SK-N-SH treated with all-trans-retinoic acid at 6 μM for 48 hours (cell line): ENCODE measurements around the gene APOA1.
A peak's percentile ranks its signal among the peaks of the same experiment; 100 is the strongest.

Experiments
- ATAC-seq: fragments of 200-7000 bp; cut with Tn5 transposase; 3 replicates; pipeline ENCODE4 v1.9.1; 2020; ENCODE audit warnings: mild to moderate bottlenecking, moderate library complexity
- ARNTL ChIP-seq: fragments of 450-650 bp; formaldehyde crosslinking; IDR thresholded peaks from 2 replicates; pipeline ENCODE4 v1.5.0; 2020; ENCODE audit warnings: low read depth, mild to moderate bottlenecking, moderate library complexity, borderline replicate concordance
- BACH2 ChIP-seq: fragments of 250-450 bp; sonication (Bioruptor Pico); IDR thresholded peaks from 2 replicates; pipeline ENCODE4 v1.9.0; 2021; ENCODE audit warnings: mild to moderate bottlenecking, borderline replicate concordance
- CSDC2 ChIP-seq: fragments of 250-450 bp; sonication (Bioruptor Pico); IDR thresholded peaks from 2 replicates; pipeline ENCODE4 v1.5.0; 2020; ENCODE audit warnings: mild to moderate bottlenecking, moderate library complexity
- ESRRG ChIP-seq: fragments of 250-450 bp; sonication (Bioruptor Pico); IDR thresholded peaks from 2 replicates; pipeline ENCODE4 v1.6.1; 2021; ENCODE audit warnings: mild to moderate bottlenecking
- GLIS3 ChIP-seq: fragments of 250-450 bp; sonication (Bioruptor Pico); IDR thresholded peaks from 2 replicates; pipeline ENCODE4 v1.5.0; 2020; ENCODE audit warnings: mild to moderate bottlenecking, moderate library complexity
- ISL1 ChIP-seq: fragments of 250-450 bp; sonication (Bioruptor Pico); IDR thresholded peaks from 2 replicates; pipeline ENCODE4 v2.1.2; 2022; ENCODE audit warnings: mild to moderate bottlenecking, moderate library complexity
- PPARA ChIP-seq: fragments of 250-450 bp; sonication (Bioruptor Pico); IDR thresholded peaks from 2 replicates; pipeline ENCODE4 v1.5.0; 2020; ENCODE audit warnings: mild to moderate bottlenecking, borderline replicate concordance
- SNAI2 ChIP-seq: fragments of 250-450 bp; sonication (Bioruptor Pico); IDR thresholded peaks from 2 replicates; pipeline ENCODE4 v1.5.0; 2020; ENCODE audit warnings: mild to moderate bottlenecking, moderate library complexity
- TCF4 ChIP-seq: fragments of 250-450 bp; sonication (Bioruptor Pico); IDR thresholded peaks from 2 replicates; pipeline ENCODE4 v1.8.0; 2021; ENCODE audit warnings: mild to moderate bottlenecking, moderate library complexity, borderline replicate concordance
- TOX ChIP-seq: fragments of 250-450 bp; sonication (Bioruptor Pico); IDR thresholded peaks from 2 replicates; pipeline ENCODE4 v1.8.0; 2021; ENCODE audit warnings: mild to moderate bottlenecking, moderate library complexity, borderline replicate concordance
- ZC3H10 ChIP-seq: fragments of 250-450 bp; sonication (Bioruptor Pico); IDR thresholded peaks from 2 replicates; pipeline ENCODE4 v1.5.1; 2021; ENCODE audit warnings: mild to moderate bottlenecking, moderate library complexity
- ZFP3 ChIP-seq: fragments of 250-450 bp; sonication (Bioruptor Pico); IDR thresholded peaks from 2 replicates; pipeline ENCODE4 v1.5.0; 2020; ENCODE audit warnings: mild to moderate bottlenecking, moderate library complexity
- ZFP30 ChIP-seq: fragments of 450-650 bp; formaldehyde crosslinking; IDR thresholded peaks from 2 replicates; pipeline ENCODE4 v1.5.0; 2022; ENCODE audit warnings: mild to moderate bottlenecking, moderate library complexity
- ZNF70 ChIP-seq: fragments of 450-650 bp; formaldehyde crosslinking; IDR thresholded peaks from 2 replicates; pipeline ENCODE4 v1.5.0; 2020; ENCODE audit warnings: mild to moderate bottlenecking, moderate library complexity
- ZNF8 ChIP-seq: fragments of 450-650 bp; formaldehyde crosslinking; IDR thresholded peaks from 2 replicates; pipeline ENCODE4 v1.5.0; 2020; ENCODE audit warnings: mild to moderate bottlenecking, moderate library complexity
- TF ChIP-seq, protein P1 (sequence below): fragments of 250-450 bp; sonication (Bioruptor Pico); IDR thresholded peaks from 2 replicates; pipeline ENCODE4 v1.5.1; 2020; ENCODE audit warnings: low read depth, mild to moderate bottlenecking, moderate library complexity
- TF ChIP-seq, protein P2 (sequence below): fragments of 250-450 bp; sonication (Bioruptor Pico); IDR thresholded peaks from 2 replicates; pipeline ENCODE4 v1.5.1; 2021; ENCODE audit warnings: mild to moderate bottlenecking, moderate library complexity
- TF ChIP-seq, protein P3 (sequence below): fragments of 250-450 bp; sonication (Bioruptor Pico); IDR thresholded peaks from 2 replicates; pipeline ENCODE4 v1.8.0; 2020; ENCODE audit warnings: mild to moderate bottlenecking, moderate library complexity, borderline replicate concordance
- TF ChIP-seq, protein P4 (sequence below): fragments of 250-450 bp; sonication (Bioruptor Pico); IDR thresholded peaks from 2 replicates; pipeline ENCODE4 v1.5.0; 2020; ENCODE audit warnings: mild to moderate bottlenecking, moderate library complexity
- TF ChIP-seq, protein P5 (sequence below): fragments of 250-450 bp; sonication (Bioruptor Pico); IDR thresholded peaks from 2 replicates; pipeline ENCODE4 v1.8.0; 2021; ENCODE audit warnings: low read depth, mild to moderate bottlenecking, moderate library complexity, borderline replicate concordance

Gene APOA1

DNA sequence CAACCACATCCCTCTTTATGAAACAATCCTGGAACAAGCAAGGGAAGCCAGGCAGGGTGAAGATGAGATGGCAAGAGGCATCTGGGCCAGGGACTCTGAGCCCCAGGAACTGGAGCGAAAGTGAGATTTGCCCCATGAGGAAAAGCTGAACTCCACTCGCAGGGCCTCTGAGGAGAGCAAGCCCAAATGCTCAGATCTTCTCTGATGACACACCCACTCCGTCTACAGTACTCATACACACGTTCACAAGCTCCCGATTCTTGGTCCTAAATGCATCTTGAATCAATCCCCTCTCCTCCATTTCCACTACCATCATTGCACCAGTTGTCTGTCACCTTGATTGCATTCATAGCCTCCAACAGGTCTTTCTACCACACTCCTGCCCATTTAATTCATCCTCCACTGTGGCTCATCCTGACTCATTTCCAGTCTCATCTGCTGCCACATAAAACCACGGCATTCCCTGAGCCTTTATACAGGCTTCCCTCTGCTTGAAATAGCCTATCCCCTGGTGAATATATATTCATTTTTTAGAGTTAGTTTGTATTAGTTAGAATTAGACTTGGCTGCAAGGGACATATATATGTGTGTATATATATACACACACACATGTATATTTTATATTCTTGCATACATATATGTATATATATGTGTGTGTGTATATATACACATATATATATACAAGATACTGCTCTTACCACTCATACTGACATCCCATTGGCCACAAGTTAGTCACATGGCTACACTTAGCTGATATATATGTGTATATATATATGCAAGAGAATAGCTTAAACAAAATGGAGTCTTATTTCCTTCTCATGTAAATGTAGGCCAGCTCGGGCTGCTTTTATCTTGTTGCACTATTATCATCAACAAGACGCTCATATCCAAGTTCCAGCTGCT, 44.3 kb downstream of the APOA1 start:
- TF ChIP-seq PPARA (CRISPR knock-in tag) = no peak
- no peak for TF ChIP-seq ZFP3 (CRISPR knock-in tag)
- TF ChIP-seq, protein P1, sequence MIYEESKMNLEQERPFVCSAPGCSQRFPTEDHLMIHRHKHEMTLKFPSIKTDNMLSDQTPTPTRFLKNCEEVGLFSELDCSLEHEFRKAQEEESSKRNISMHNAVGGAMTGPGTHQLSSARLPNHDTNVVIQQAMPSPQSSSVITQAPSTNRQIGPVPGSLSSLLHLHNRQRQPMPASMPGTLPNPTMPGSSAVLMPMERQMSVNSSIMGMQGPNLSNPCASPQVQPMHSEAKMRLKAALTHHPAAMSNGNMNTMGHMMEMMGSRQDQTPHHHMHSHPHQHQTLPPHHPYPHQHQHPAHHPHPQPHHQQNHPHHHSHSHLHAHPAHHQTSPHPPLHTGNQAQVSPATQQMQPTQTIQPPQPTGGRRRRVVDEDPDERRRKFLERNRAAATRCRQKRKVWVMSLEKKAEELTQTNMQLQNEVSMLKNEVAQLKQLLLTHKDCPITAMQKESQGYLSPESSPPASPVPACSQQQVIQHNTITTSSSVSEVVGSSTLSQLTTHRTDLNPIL (CRISPR knock-in tag) = no peak
- no peak for TF ChIP-seq BACH2 (CRISPR knock-in tag)
- no peak for TF ChIP-seq GLIS3 (CRISPR knock-in tag)
- no peak for TF ChIP-seq ZNF70 (CRISPR knock-in tag)
- TF ChIP-seq ZC3H10 (CRISPR knock-in tag) = no peak
- TF ChIP-seq ZFP30 (CRISPR knock-in tag) = no peak
- TF ChIP-seq ISL1 (CRISPR knock-in tag) = no peak
- no peak for TF ChIP-seq ARNTL (CRISPR knock-in tag)
- no peak for TF ChIP-seq TOX (CRISPR knock-in tag)
- TF ChIP-seq ZNF8 (CRISPR knock-in tag) = no peak
- TF ChIP-seq, all 23 proteins: peak for 0

DNA sequence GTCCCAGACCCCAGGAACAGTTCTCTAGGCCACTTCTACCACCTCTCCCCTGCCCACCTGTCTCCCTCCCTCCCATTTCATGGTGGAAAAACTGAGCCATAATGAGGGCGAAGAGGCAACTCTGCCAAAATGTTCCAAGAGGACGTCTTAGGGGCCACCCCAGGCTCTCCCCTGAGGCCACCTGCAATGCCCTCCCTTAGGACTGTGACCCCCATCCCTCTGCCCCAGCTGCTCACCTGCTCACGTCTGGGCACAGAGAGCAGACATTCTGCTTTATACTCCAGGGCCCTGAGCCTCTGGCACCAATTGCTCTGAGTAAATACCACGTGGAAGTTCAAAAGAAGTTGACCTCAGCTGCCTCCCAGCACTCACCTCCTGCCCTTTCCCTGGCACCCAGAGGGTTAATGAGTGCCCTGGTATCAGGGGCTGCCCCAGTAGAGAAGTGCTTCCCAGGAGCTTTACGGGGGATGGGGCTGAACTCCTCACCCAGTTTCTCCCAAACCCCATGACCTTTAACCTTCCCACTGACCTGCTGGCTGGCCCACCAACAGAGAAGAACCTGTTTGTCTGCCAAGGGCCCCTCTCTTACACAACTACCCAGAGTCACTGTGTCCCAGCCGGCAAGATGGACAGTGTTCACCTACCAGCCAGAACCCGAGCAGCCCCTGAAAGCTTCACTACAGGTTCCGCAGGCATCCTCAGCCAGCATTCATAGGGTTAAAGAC, 45.1 kb downstream of the APOA1 start:
- TF ChIP-seq GLIS3 (CRISPR knock-in tag) = no peak
- TF ChIP-seq ZFP3 (CRISPR knock-in tag) = no peak
- TF ChIP-seq ZFP30 (CRISPR knock-in tag) = no peak
- TF ChIP-seq, protein P2, sequence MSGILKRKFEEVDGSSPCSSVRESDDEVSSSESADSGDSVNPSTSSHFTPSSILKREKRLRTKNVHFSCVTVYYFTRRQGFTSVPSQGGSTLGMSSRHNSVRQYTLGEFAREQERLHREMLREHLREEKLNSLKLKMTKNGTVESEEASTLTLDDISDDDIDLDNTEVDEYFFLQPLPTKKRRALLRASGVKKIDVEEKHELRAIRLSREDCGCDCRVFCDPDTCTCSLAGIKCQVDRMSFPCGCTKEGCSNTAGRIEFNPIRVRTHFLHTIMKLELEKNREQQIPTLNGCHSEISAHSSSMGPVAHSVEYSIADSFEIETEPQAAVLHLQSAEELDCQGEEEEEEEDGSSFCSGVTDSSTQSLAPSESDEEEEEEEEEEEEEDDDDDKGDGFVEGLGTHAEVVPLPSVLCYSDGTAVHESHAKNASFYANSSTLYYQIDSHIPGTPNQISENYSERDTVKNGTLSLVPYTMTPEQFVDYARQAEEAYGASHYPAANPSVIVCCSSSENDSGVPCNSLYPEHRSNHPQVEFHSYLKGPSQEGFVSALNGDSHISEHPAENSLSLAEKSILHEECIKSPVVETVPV (CRISPR knock-in tag) = no peak
- no peak for TF ChIP-seq TOX (CRISPR knock-in tag)
- no peak for ATAC-seq

More for the DNA sequence above, 44.3 kb downstream of the APOA1 start:
- ATAC-seq = peak; percentile 51

DNA sequence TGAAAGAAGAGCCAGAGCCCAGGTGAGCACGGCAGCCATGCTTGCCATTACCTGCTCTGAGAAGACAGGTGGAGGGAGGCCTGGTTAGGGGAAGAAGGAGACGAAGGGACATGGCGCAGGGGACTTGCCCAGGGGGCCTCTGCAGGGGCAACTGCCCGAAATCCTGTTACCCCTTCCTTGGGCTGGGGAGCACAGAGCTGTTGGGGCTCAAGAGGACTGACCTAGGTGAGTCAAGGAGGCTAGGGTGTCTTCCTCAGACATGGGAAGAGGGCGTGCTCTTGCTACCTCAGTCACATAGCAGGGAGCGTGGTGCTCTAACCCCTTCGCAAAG, 45.6 kb downstream of the APOA1 start, which contains the start of gene APOA5:
Gene APOA5, minus strand, starts transcription at position 67 of the 331 bp plus-strand sequence. Its CDS starts 19 bp downstream, at position 48.
- TF ChIP-seq ZFP30 (CRISPR knock-in tag) (no peak), ESRRG (CRISPR knock-in tag) (no peak), ARNTL (CRISPR knock-in tag) (no peak)
- TF ChIP-seq, protein P3, sequence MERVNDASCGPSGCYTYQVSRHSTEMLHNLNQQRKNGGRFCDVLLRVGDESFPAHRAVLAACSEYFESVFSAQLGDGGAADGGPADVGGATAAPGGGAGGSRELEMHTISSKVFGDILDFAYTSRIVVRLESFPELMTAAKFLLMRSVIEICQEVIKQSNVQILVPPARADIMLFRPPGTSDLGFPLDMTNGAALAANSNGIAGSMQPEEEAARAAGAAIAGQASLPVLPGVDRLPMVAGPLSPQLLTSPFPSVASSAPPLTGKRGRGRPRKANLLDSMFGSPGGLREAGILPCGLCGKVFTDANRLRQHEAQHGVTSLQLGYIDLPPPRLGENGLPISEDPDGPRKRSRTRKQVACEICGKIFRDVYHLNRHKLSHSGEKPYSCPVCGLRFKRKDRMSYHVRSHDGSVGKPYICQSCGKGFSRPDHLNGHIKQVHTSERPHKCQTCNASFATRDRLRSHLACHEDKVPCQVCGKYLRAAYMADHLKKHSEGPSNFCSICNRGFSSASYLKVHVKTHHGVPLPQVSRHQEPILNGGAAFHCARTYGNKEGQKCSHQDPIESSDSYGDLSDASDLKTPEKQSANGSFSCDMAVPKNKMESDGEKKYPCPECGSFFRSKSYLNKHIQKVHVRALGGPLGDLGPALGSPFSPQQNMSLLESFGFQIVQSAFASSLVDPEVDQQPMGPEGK (CRISPR knock-in tag) = no peak
- TF ChIP-seq, all 23 proteins: peak for 0
- ATAC-seq = no peak

DNA sequence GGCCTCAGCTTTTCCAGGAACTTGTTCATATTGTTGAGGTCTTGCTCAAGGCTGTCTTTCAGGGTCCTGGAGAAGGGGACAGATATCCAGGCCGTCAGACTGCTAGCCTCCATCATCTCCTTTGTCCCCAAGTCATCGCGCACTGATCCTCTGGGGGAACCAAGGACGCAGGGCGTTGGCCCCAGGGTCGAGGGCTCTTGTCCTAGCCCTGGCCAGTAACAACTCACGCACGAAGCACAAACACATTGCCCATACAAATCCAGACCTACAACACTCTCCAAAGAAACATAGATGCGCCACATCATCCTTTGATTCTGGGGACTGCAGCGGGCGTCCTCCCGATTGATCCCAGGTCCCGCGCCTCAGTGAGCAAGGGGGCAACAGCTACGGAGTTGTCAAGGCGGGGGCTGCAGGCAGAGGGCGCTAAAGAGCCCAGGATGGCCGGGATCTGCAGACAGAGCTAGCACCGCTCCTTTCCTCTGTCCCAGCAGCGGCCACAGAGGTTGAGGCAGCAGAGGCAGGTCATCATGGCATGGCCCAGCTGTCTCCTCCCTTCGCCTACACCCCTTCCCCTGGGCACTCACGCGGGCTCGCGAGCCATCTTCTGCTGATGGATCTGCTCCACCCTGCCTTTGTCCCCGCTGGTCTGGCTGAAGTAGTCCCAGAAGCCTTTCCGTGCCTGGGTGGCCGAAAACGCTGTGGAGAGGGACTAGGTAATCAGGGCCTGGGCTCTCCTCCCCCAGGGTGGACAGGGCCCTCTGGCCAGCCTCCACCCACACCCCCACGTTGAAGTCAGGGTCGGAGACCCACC, 46.2 kb downstream of the APOA1 start:
- peak; percentile 74 for ATAC-seq
- TF ChIP-seq, protein P4, sequence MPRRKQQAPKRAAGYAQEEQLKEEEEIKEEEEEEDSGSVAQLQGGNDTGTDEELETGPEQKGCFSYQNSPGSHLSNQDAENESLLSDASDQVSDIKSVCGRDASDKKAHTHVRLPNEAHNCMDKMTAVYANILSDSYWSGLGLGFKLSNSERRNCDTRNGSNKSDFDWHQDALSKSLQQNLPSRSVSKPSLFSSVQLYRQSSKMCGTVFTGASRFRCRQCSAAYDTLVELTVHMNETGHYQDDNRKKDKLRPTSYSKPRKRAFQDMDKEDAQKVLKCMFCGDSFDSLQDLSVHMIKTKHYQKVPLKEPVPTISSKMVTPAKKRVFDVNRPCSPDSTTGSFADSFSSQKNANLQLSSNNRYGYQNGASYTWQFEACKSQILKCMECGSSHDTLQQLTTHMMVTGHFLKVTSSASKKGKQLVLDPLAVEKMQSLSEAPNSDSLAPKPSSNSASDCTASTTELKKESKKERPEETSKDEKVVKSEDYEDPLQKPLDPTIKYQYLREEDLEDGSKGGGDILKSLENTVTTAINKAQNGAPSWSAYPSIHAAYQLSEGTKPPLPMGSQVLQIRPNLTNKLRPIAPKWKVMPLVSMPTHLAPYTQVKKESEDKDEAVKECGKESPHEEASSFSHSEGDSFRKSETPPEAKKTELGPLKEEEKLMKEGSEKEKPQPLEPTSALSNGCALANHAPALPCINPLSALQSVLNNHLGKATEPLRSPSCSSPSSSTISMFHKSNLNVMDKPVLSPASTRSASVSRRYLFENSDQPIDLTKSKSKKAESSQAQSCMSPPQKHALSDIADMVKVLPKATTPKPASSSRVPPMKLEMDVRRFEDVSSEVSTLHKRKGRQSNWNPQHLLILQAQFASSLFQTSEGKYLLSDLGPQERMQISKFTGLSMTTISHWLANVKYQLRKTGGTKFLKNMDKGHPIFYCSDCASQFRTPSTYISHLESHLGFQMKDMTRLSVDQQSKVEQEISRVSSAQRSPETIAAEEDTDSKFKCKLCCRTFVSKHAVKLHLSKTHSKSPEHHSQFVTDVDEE = no peak
- TF ChIP-seq ZNF70 (CRISPR knock-in tag) (no peak), BACH2 (CRISPR knock-in tag) (no peak), TCF4 (no peak), ISL1 (CRISPR knock-in tag) (no peak), TOX (CRISPR knock-in tag) (no peak), ARNTL (CRISPR knock-in tag) (no peak), SNAI2 (CRISPR knock-in tag) (no peak), ZC3H10 (CRISPR knock-in tag) (no peak), ZFP3 (CRISPR knock-in tag) (no peak), PPARA (CRISPR knock-in tag) (no peak), CSDC2 (no peak), ZFP30 (CRISPR knock-in tag) (no peak)
- TF ChIP-seq, protein P2 (CRISPR knock-in tag) = no peak
- TF ChIP-seq, protein P5, sequence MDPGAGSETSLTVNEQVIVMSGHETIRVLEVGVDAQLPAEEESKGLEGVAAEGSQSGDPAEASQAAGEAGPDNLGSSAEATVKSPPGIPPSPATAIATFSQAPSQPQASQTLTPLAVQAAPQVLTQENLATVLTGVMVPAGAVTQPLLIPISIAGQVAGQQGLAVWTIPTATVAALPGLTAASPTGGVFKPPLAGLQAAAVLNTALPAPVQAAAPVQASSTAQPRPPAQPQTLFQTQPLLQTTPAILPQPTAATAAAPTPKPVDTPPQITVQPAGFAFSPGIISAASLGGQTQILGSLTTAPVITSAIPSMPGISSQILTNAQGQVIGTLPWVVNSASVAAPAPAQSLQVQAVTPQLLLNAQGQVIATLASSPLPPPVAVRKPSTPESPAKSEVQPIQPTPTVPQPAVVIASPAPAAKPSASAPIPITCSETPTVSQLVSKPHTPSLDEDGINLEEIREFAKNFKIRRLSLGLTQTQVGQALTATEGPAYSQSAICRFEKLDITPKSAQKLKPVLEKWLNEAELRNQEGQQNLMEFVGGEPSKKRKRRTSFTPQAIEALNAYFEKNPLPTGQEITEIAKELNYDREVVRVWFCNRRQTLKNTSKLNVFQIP (CRISPR knock-in tag) = no peak
